Ramos (cell line): ENCODE measurements around the gene TCF7.

ENCODE experiments used
- in situ Hi-C: fragments of 300-500 bp; cut with MboI; formaldehyde crosslinking; loops from one replicate; pipeline ENCODE4 v1.14.3; 2022; ENCODE audit warnings: low sequenced_read_pairs; ENCODE audit not compliant: unreplicated experiment

Gene TCF7

DNA sequence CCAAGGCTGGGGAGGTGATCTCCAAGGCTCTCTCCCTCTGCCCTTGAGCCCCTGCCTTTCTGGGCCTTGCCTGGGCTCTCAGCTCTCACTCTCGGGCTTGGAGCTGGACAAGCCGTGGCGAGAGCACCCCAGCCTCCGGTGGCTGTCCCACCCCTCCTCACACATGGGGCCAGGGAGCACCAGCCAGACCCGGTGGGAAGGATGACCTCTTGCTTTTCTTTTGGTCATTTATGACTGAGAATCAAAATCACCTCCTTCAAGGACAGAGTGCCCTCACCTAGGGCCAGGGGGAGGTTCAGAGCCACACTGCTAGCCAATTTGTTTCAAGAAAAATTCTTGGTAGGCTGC lies 14.1 kb downstream of the TCF7 start:
- in situ Hi-C loops = no loop called here

- in situ Hi-C loops = no loop called here
These were observed 15.1 kb downstream of the TCF7 start for GRCh38 chr5:134129411-134130238.

DNA sequence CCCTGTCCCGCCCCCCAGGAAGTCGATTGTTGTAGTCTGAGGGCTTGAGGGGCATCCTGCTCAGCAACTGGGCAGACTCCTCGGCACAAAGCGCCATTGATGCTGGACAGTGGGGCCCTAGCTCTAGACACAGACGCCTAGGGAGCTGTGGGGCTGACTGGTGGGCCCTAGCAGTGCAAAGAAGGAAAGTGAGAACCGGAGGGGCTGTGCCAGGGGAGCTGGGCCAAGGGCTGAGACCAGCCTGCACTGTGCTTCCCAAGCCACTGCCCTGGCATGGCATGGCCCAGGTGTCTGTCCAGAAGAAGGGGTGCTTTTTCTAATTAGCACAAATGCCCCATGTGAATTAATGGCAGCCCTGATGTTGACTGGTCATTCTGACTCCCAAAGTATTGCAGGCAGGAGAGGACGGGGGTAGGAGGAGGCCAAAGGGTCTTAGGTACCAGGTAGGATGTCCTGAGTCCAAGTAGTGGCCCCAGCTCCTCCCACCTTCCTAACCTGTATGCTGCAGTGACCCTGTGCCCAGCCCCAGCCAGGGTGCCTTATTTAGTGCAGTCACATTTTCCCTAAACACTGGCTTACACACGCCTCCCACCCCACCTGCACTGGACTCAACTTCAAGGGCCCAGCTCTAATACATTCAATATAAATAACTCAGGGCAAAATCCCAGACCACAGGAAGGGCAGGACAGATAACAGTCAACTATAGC lies 15.9 kb downstream of the TCF7 start:
- in situ Hi-C loops = no loop called here

- in situ Hi-C loops = no loop called here
These were observed 16.7 kb downstream of the TCF7 start for GRCh38 chr5:134131165-134131564.

DNA sequence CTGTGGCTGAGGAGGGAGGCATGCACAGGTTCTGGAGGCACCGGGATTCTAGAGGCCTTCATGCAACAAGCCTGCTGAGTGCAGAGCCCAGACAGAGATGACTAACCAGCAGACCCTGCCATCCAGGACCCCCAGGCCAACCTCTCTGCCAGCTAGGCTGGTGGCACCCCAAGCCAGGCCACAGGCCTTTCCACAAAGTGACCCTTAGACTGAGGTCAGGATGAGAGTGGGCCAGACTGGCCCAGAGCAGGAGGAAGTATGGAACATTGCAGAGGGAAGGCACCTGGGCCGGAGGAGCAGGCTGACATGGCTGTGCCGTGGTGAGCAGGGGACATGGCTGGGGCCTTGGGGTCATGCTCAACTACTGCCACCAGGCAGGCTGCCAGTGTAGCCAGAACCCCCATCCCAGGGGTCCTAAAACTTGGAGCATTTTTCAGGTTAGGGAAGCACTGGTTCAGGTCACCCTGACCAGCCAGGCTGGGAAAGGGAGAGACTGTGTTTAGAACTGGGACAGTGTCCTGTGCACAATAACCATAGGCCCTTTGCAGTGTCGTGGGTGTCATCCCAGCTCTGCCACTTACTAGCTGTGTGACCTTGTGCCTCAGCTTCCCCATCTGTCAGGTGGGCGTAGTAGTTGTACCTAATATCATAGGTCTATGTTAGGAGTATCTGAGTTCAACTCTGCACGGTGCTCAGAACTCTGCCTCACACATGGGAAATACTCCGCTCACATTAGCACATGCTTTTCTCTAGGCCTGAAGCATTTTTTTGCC lies 17.3 kb downstream of the TCF7 start:
- in situ Hi-C loops = no loop called here

DNA sequence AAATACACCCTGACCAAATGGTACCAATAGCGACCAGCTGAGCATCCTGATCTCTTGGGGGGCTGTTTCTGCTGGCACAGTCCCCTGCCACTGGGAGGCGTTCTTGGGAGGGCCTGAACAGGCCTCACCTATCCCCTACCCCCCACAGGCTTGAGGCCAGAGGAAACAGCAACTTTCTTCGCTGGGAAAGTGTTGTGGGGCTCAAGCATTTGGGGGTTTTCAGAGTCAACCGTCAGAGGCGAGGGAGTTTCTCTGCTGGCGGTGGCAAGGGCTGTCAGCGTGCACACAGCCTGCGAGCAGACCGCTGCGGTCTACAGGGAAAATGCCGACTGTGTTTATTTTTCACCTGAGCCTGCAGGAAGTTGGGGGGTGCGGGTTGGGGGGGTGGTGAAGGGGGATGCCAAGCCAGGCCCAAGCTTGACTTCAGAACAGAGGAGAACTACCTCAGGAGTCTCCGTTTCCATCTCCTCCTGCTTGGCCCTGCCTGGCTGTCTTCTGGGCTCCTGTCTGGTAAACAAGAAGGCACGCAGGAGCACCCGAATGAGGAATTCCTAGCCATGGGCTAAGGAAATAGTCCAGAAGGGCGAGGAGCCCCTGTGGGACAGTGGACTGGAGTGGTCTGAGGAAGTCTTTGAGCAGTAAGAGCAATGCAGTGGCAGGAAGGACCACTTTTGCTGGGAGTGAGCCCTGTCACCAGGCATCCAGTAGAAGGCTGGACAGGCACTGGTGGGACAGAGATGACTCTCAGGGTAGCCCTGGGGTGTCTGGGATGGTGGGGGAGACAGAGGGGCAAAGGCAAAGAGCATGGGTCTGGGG lies 18.1 kb downstream of the TCF7 start:
- in situ Hi-C loops = no loop called here

GRCh38 chr5:134133188-134133994 lies 18.9 kb downstream of the TCF7 start:
- in situ Hi-C loops = no loop called here

- in situ Hi-C loops = no loop called here
These were observed 19.6 kb downstream of the TCF7 start for GRCh38 chr5:134133995-134134541.

- in situ Hi-C loops = no loop called here
These were observed 20.7 kb downstream of the TCF7 start for GRCh38 chr5:134135091-134135655.

DNA sequence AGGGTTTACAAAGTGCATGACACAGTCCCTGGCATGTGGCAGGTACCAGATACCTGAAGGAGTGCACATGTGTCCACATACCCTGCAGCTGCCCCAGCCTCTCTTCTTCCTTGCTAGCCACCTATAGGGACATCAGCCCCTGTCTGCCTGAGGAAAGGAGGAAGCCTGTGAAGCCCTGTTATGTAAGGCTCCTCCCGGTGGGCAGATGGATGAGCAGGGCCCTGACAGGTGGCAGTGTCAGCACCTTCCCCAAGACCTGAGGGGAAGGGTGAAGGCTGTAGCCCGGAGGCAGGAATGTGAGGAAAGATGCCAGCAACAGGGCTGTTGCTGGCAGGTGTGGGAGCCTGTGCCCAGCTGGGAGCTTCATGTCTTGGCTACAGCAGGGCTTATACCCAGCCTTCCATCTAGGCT lies 21.7 kb downstream of the TCF7 start:
- in situ Hi-C loops = no loop called here

DNA sequence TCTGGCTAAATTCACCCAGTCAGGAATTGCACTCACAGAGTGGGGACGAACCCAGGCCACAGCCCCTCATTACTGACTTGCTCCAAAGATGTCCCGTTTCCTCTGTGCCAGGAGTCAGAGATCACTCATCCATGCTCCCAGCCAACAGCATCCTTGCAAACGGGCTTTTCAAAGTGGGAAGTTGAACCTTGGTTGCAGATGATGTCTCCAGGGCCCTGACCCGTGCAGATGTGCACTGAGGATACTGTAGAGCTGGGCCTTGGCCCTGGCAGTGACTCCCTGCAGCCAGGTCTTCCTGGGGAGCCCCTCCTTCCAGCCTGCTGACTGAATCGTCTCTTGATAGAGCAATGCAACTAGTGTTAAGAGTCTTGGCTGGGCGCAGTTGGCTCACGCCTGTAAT lies 22.3 kb downstream of the TCF7 start:
- in situ Hi-C loops = no loop called here

DNA sequence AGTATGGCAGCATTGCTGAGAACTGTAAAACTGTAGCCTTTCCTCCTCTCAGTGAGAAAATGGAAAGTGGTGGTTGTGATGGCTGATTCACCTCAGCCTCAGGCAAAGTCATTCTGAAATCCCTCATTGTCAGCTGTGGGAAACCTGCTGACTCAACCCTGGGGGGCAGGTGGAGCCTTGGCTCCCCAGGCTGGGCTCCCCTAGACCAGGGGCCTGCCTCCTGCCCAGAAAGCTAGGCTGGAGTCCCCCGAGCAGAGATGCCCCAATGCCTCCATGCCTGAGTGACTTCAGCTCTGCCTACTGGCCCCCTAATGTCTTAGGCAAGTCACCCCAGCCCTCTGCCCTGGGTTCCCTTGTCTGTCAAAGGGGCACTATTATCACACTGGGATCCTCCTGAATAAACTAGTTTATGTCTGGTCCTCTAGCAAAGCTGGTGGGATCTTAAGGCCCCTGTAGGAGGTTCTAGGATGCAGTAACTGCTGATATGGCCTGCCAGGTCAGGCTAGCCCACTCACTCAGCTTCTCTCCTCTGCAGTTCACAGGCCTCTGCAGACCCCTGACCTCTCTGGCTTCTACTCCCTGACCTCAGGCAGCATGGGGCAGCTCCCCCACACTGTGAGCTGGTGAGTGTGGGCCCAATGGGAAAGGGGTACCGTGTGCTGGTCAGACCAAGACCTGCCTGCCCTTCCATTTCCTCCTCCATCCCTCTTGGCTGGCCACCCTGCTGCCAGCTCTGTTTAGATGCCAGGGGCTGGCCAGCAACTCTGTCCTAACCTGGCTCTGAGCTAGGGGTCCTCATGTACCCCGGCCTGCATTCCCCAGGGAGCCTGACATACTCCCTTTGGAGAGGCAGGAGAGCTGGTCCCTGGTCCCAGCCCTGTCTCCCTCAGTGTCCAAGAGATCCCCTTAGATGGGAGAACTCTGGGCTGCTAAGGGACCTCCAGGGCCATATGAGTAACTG lies 24.2 kb downstream of the TCF7 start:
- in situ Hi-C loops = no loop called here

DNA sequence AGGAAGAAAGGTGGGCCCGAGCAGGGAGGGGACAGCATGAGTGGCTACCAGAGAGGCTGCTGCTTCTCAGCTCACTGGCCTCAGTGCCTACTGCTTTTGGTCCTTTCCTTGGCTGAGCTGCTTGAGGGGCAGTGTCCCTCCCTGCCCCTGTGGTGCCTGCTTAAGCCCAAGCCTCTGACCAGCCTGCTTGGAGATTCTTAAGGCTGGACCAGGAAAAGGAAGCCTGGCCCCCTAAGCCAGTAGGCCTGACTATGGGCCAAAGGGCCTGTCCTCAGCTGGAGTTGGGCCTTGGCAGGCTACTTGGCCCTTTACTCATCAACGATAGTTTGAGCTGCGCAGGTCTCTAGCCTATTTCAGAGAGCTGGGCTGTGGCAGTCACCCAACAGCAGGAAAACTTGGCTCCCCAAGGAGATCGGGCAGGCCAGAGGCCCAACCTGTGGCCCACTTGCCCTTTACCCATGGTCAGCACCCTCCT lies 24.9 kb downstream of the TCF7 start:
- in situ Hi-C loops = no loop called here

- in situ Hi-C loops = loop anchor here (5.0 kb wide), 1 partner anchor 98 kb away; no protein-coding TSS in a partner anchor
These were observed 25.5 kb downstream of the TCF7 start for GRCh38 chr5:134139891-134140469.

DNA sequence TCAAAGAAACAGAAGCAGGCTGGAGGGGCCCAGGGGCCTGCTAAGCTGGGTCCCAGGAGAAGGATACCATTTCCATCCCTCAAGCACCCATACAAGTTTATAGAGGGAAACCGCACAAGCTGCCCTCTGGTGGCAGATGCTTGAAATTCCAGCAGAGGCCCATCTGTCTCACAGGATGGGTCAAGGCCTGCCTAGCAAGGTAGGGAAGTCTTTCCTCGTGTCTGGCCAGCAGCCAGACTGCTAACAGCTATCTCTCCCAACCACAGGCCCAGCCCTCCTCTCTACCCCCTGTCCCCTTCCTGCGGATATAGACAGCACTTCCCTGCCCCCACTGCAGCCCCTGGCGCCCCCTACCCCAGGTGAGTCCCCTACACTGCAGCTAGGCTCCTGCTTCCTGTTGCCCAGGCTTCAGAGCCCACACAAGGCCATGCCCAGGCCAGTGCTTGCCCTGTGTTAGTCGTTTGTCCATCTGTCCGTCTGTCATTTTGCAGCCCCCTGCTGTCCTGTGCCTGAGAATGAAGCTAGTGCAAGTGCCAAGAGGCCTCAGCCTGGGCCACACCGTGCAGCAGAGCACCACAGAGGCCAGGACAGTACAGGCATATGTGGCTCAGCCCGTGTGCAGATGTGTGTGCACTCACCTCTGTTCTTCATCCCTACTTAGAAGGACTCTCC lies 26.2 kb downstream of the TCF7 start:
- in situ Hi-C loops = loop anchor here (5.0 kb wide), 1 partner anchor 98 kb away; no protein-coding TSS in a partner anchor

DNA sequence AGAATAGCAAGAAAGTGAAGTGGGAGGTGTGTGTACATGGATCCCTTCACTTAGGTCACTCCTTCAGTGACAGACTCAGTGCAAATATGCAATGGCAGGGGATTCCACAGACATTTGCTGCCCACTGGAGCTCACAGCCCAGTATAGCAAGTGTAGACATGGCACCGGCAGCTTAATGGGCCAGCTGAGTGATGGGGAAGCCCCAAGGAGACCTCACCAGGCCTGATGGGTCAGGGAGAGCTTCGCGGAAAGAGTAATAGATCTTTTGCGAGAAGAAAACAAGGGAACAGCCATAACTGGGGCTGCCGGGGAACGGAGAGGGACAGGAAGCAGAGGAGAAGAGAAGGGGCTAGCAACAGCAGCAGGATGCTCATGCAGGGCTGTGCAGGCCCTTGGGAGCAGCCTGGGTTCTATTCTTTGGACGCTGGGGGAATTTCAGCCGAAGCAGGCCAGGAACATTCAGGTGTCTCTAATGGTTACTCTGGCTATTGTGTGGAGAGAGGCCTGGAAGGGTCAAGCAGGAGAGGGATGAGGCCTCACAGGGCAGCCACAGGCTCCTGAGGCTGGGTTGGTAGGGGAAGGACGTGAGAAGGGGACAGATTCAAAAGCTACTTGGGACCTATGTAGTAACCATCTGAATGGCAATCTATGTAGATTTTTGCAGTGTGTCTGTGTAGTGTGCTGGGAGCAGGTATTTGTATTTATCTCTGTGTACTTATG lies 27.0 kb downstream of the TCF7 start:
- in situ Hi-C loops = loop anchor here (5.0 kb wide), 1 partner anchor 99 kb away; no protein-coding TSS in a partner anchor
